Karpas-422 (cell line): ENCODE results near the gene SLC7A6OS. TPM values are rescaled to one million over a fixed set of nuclear protein-coding genes. Genes with fewer than 3 reads are reported as not detected.

Experiments used
- DNase-seq: peaks from one replicate; pipeline ENCODE4 v3.0.0-alpha.2; 2015
- H2AFZ ChIP-seq: fragments of 200-600 bp; sonication (generic); 2 replicates; pipeline ENCODE4 v1.6.1; 2014; ENCODE audit warnings: antibody characterized with exemption, low read length, mixed read lengths
- H3K27ac ChIP-seq: fragments of 200-600 bp; sonication (generic); 2 replicates; pipeline ENCODE4 v1.5.1; 2014; ENCODE audit warnings: mild to moderate bottlenecking, low read length, moderate library complexity
- H3K27me3 ChIP-seq: fragments of 200-600 bp; sonication (generic); 2 replicates; pipeline ENCODE4 v1.6.1; 2014; ENCODE audit warnings: low read length, mixed read lengths
- H3K36me3 ChIP-seq: fragments of 200-600 bp; sonication (generic); 2 replicates; pipeline ENCODE4 v1.6.1; 2014; ENCODE audit warnings: low read length, mixed read lengths; ENCODE audit not compliant: insufficient read depth
- H3K4me1 ChIP-seq: fragments of 200-600 bp; sonication (generic); 2 replicates; pipeline ENCODE4 v1.6.1; 2014; ENCODE audit warnings: mild to moderate bottlenecking, low read length, mixed read lengths
- H3K4me2 ChIP-seq: fragments of 200-600 bp; sonication (generic); 2 replicates; pipeline ENCODE4 v1.6.1; 2014; ENCODE audit warnings: low read length, low read depth, mild to moderate bottlenecking; ENCODE audit not compliant: poor library complexity, severe bottlenecking
- H3K4me3 ChIP-seq: fragments of 200-600 bp; sonication (generic); 2 replicates; pipeline ENCODE4 v1.5.1; 2014; ENCODE audit warnings: mild to moderate bottlenecking, antibody characterized with exemption, low read length, mixed read lengths
- H3K79me2 ChIP-seq: fragments of 200-600 bp; sonication (generic); 2 replicates; pipeline ENCODE4 v1.6.1; 2014; ENCODE audit warnings: mild to moderate bottlenecking, low read length, mixed read lengths
- H3K9ac ChIP-seq: fragments of 200-600 bp; sonication (generic); 2 replicates; pipeline ENCODE4 v1.6.0; 2014; ENCODE audit warnings: low read length
- H3K9me2 ChIP-seq: fragments of 200-600 bp; sonication (generic), shearing (Covaris generic); replicated peaks from 2 replicates; pipeline ENCODE4 v1.6.0; 2014; ENCODE audit warnings: mild to moderate bottlenecking, low read length, moderate library complexity; ENCODE audit not compliant: insufficient read depth
- H3K9me3 ChIP-seq: fragments of 300-700, 200-600 bp; sonication (generic); 2 replicates; pipeline ENCODE4 v1.6.1; 2014; ENCODE audit warnings: low read length, mixed read lengths
- H4K20me1 ChIP-seq: fragments of 200-600 bp; sonication (generic); 2 replicates; pipeline ENCODE4 v1.6.1; 2014; ENCODE audit warnings: mild to moderate bottlenecking, antibody characterized with exemption, low read length, low read depth; ENCODE audit not compliant: insufficient read depth
- total RNA-seq: library from RNA; depleted of rRNA; stranded (reverse); fragments of >200 nt; shearing (Covaris generic); gene quantifications from 2 replicates; pipeline ENCODE4 v1.2.3, GENCODE V29; 2014; ENCODE audit warnings: low replicate concordance

Gene SLC7A6OS
- total RNA-seq, 1 experiment from 2014 or later, result 13.3 TPM

GRCh38 chr16:68276223-68276622 lies 34.5 kb downstream of the SLC7A6OS start:
- no peaks in the 10 kb centered on the region for H3K9me3 ChIP-seq
- peaks cover 70% of the 10 kb centered on the region for H3K4me1 ChIP-seq
- peak overlapping the region; percentile 90 for H3K27ac ChIP-seq
- H3K9ac ChIP-seq, result peak overlapping the region; percentile 56
- no peaks in the 10 kb centered on the region for H3K27me3 ChIP-seq
- no peaks in the 10 kb centered on the region for H3K9me2 ChIP-seq
- H3K79me2 ChIP-seq, result peaks cover 70% of the 10 kb centered on the region
- H3K4me3 ChIP-seq, result no peak overlapping the region
- H4K20me1 ChIP-seq, result 0 out of 2 replicates have a peak, but pooled peaks cover 7% of the 10 kb centered on the region
- no peak for DNase-seq
- no peak overlapping the region for H2AFZ ChIP-seq
- peaks cover 19% of the 10 kb centered on the region for H3K36me3 ChIP-seq
- peak overlapping the region; percentile 81 for H3K4me2 ChIP-seq

GRCh38 chr16:68275611-68276191 lies 35.0 kb downstream of the SLC7A6OS start:
- H3K36me3 ChIP-seq, result peaks cover 19% of the 10 kb centered on the region
- peak; percentile 91 for DNase-seq
- peaks cover 65% of the 10 kb centered on the region for H3K4me1 ChIP-seq
- H3K4me3 ChIP-seq, result peak overlapping the region; percentile 43
- peak overlapping the region; percentile 90 for H3K27ac ChIP-seq
- H3K27me3 ChIP-seq, result no peaks in the 10 kb centered on the region
- 0 out of 2 replicates have a peak, but pooled peaks cover 7% of the 10 kb centered on the region for H4K20me1 ChIP-seq
- H3K9ac ChIP-seq, result peak overlapping the region; percentile 56
- no peaks in the 10 kb centered on the region for H3K9me3 ChIP-seq
- H2AFZ ChIP-seq, result no peak overlapping the region
- H3K79me2 ChIP-seq, result peaks cover 72% of the 10 kb centered on the region
- H3K9me2 ChIP-seq, result no peaks in the 10 kb centered on the region
- H3K4me2 ChIP-seq, result peak overlapping the region; percentile 81

- Histone ChIP-seq H3K27me3 (no peaks in the 10 kb centered on the region), H3K4me1 (peaks cover 59% of the 10 kb centered on the region), H4K20me1 (0 out of 2 replicates have a peak, but pooled peaks cover 14% of the 10 kb centered on the region), H2AFZ (no peak overlapping the region), H3K4me3 (no peak overlapping the region), H3K79me2 (peaks cover 74% of the 10 kb centered on the region), H3K9me3 (no peaks in the 10 kb centered on the region), H3K36me3 (peaks cover 24% of the 10 kb centered on the region), H3K9ac (peak overlapping the region; percentile 6; the same call in 1 of the 2 replicates), H3K27ac (peak overlapping the region; percentile 90), H3K4me2 (peak overlapping the region; percentile 81), H3K9me2 (no peaks in the 10 kb centered on the region)
- no peak for DNase-seq
Observed at GRCh38 chr16:68274441-68274840, 36.3 kb downstream of the SLC7A6OS start.

GRCh38 chr16:68273896-68274295 lies 36.9 kb downstream of the SLC7A6OS start:
- Histone ChIP-seq H3K27me3 (no peaks in the 10 kb centered on the region), H3K4me1 (peaks cover 60% of the 10 kb centered on the region), H3K9ac (no peak overlapping the region), H4K20me1 (0 out of 2 replicates have a peak, but pooled peaks cover 17% of the 10 kb centered on the region), H3K79me2 (peaks cover 74% of the 10 kb centered on the region), H2AFZ (no peak overlapping the region), H3K4me2 (no peak overlapping the region), H3K36me3 (peaks cover 27% of the 10 kb centered on the region), H3K9me3 (no peaks in the 10 kb centered on the region), H3K4me3 (no peak overlapping the region), H3K27ac (peak overlapping the region; percentile 90), H3K9me2 (no peaks in the 10 kb centered on the region)
- DNase-seq, result no peak

- no peaks in the 10 kb centered on the region for H3K27me3 ChIP-seq
- no peak overlapping the region for H3K4me2 ChIP-seq
- H4K20me1 ChIP-seq, result 0 out of 2 replicates have a peak, but pooled peaks cover 17% of the 10 kb centered on the region
- H3K36me3 ChIP-seq, result peaks cover 27% of the 10 kb centered on the region
- H3K4me1 ChIP-seq, result peaks cover 64% of the 10 kb centered on the region
- H3K9me3 ChIP-seq, result no peaks in the 10 kb centered on the region
- H2AFZ ChIP-seq, result no peak overlapping the region
- peak overlapping the region; percentile 79 for H3K27ac ChIP-seq
- DNase-seq, result no peak
- H3K4me3 ChIP-seq, result no peak overlapping the region
- H3K79me2 ChIP-seq, result peaks cover 79% of the 10 kb centered on the region
- no peaks in the 10 kb centered on the region for H3K9me2 ChIP-seq
- peak overlapping the region; percentile 34; the same call in 1 of the 2 replicates for H3K9ac ChIP-seq
Observed at GRCh38 chr16:68273459-68273858, 37.3 kb downstream of the SLC7A6OS start.

- Histone ChIP-seq H2AFZ (no peak overlapping the region), H3K36me3 (peaks cover 35% of the 10 kb centered on the region), H3K27ac (peak overlapping the region; percentile 79), H3K9ac (peak overlapping the region; percentile 34), H3K9me2 (no peaks in the 10 kb centered on the region), H3K9me3 (no peaks in the 10 kb centered on the region), H3K27me3 (no peaks in the 10 kb centered on the region), H3K4me2 (peak overlapping the region; percentile 40), H3K4me1 (peaks cover 72% of the 10 kb centered on the region), H3K79me2 (peaks cover 87% of the 10 kb centered on the region), H4K20me1 (peaks cover 22% of the 10 kb centered on the region; the same call in 1 of the 2 replicates), H3K4me3 (no peak overlapping the region; the same call in 1 of the 2 replicates)
- no peak for DNase-seq
Observed at GRCh38 chr16:68272507-68273209, 38.1 kb downstream of the SLC7A6OS start.

- Histone ChIP-seq H3K27ac (peak overlapping the region; percentile 39), H3K36me3 (peaks cover 24% of the 10 kb centered on the region)
Observed at GRCh38 chr16:68270353-68270752, 40.4 kb downstream of the SLC7A6OS start.

GRCh38 chr16:68269793-68270192 lies 41.0 kb downstream of the SLC7A6OS start:
- Histone ChIP-seq H3K27ac (peak overlapping the region; percentile 39), H3K9ac (no peak overlapping the region), H3K27me3 (no peaks in the 10 kb centered on the region), H3K4me2 (no peak overlapping the region), H4K20me1 (peaks cover 18% of the 10 kb centered on the region; the same call in 1 of the 2 replicates), H3K4me1 (peaks cover 77% of the 10 kb centered on the region), H3K79me2 (peaks cover 95% of the 10 kb centered on the region), H2AFZ (no peak overlapping the region), H3K9me2 (no peaks in the 10 kb centered on the region), H3K36me3 (peaks cover 21% of the 10 kb centered on the region), H3K9me3 (no peaks in the 10 kb centered on the region), H3K4me3 (no peak overlapping the region)
- DNase-seq, result no peak

More at GRCh38 chr16:68270353-68270752, 40.4 kb downstream of the SLC7A6OS start:
- H3K79me2 ChIP-seq, result peaks cover 93% of the 10 kb centered on the region
- DNase-seq, result no peak
- no peaks in the 10 kb centered on the region for H3K9me2 ChIP-seq
- no peaks in the 10 kb centered on the region for H3K9me3 ChIP-seq
- H3K9ac ChIP-seq, result no peak overlapping the region
- H3K4me1 ChIP-seq, result peaks cover 82% of the 10 kb centered on the region
- no peak overlapping the region for H3K4me3 ChIP-seq
- peaks cover 22% of the 10 kb centered on the region; the same call in 1 of the 2 replicates for H4K20me1 ChIP-seq
- no peak overlapping the region for H3K4me2 ChIP-seq
- H2AFZ ChIP-seq, result no peak overlapping the region
- no peaks in the 10 kb centered on the region for H3K27me3 ChIP-seq
